ENCODE measurements around the gene CEMIP.

DNA sequence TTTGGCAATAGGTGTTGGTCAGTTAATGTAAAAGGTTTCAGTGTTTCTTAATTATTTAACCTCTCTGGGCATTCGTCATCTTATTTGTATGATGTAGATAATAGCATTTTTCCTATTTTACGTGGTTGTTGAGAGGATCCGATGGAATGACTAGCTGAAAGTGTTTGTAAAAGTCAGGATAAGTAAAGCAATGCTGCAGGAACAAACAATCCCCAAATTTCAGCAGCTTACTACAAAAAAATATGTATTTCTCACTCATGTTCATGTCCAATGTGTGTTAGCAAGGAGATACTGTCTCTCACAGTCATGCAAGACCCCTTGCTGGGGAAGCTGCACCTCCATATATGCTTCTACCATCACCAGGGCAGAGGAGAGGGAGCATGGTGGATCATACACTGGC is 38.7 kb downstream of the CEMIP start:
- TF ChIP-seq CTCF (IDR thresholded peaks at IDR 0.05 in 2 of 3, conservative IDR thresholded peaks at IDR 0.05 in 1 of 3; ENCODE audit: control insufficient read depth in 2 of 3, extremely low read depth in 1 of 3, insufficient read depth in 1 of 3, low read depth in 3 of 3, low read length in 3 of 3) (no peak), ZNF24 (IDR thresholded peaks at IDR 0.05) (no peak), TARDBP (IDR thresholded peaks at IDR 0.05; ENCODE audit: borderline replicate concordance) (no peak), USF1 (IDR thresholded peaks at IDR 0.05; ENCODE audit: borderline replicate concordance, extremely low read length, insufficient read depth, low read depth, low read length) (no peak), SMAD1 (IDR thresholded peaks at IDR 0.05; ENCODE audit: low read depth, partially characterized antibody) (no peak)

Data from GM12878 (cell line).